Natural killer cell (primary cell): ENCODE measurements around the gene LYRM4. TPM values are rescaled to one million over a fixed set of nuclear protein-coding genes. Genes with fewer than 3 reads are reported as not detected.

Experiments
- ATAC-seq, 3 donors: fragments of 150-1000 bp in 2 of 3; fragments of 200-7000 bp in 1 of 3; cut with Tn5 transposase; 1 replicate in 1 of 3; 2 replicates in 2 of 3; pipeline ENCODE4 v1.10.0; 2021; ENCODE audit warnings: mild to moderate bottlenecking in 2 of 3, moderate library complexity in 2 of 3
- DNase-seq, 2 donors: peaks; one replicate each; pipeline versions ENCODE4 v3.0.0 to v3.0.0-alpha.2; 2013 to 2021; ENCODE audit warnings: mixed read lengths in 1 of 2
- H3K27ac ChIP-seq: one replicate; pipeline ENCODE4 v1.5.1; 2013; ENCODE audit warnings: mild to moderate bottlenecking, low read length
- H3K27me3 ChIP-seq: one replicate; pipeline ENCODE4 v1.6.1; 2013; ENCODE audit warnings: low read length; ENCODE audit not compliant: control insufficient read depth, insufficient read depth
- H3K36me3 ChIP-seq: one replicate; pipeline ENCODE4 v1.6.1; 2013; ENCODE audit warnings: low read length; ENCODE audit not compliant: control insufficient read depth, insufficient read depth
- H3K4me1 ChIP-seq: one replicate; pipeline ENCODE4 v1.6.1; 2013; ENCODE audit warnings: low read length; ENCODE audit not compliant: control insufficient read depth, insufficient read depth
- H3K4me3 ChIP-seq: one replicate; pipeline ENCODE4 v1.5.1; 2013; ENCODE audit warnings: low read length
- H3K9me3 ChIP-seq: one replicate; pipeline ENCODE4 v1.6.1; 2013; ENCODE audit warnings: low read length; ENCODE audit not compliant: control insufficient read depth, insufficient read depth
- H3K27ac Mint-ChIP-seq, 2 donors: one replicate each; pipeline ENCODE4 v1.8.0; 2022; ENCODE audit warnings: mild to moderate bottlenecking in 2 of 2, mixed read lengths in 2 of 2, moderate library complexity in 1 of 2
- H3K27me3 Mint-ChIP-seq, 2 donors: one replicate each; pipeline ENCODE4 v1.8.0; 2022; ENCODE audit warnings: low read depth in 2 of 2, mixed read lengths in 2 of 2
- H3K36me3 Mint-ChIP-seq: one replicate; pipeline ENCODE4 v1.8.0; 2022; ENCODE audit warnings: mixed read lengths
- H3K4me1 Mint-ChIP-seq, 2 donors: one replicate each; pipeline ENCODE4 v1.8.0; 2022; ENCODE audit warnings: mixed read lengths in 2 of 2
- H3K4me3 Mint-ChIP-seq: one replicate; pipeline ENCODE4 v1.8.0; 2022; ENCODE audit warnings: mild to moderate bottlenecking, moderate library complexity, mixed read lengths
- H3K9me3 Mint-ChIP-seq, 2 donors: one replicate each; pipeline ENCODE4 v1.8.0; 2022; ENCODE audit warnings: mixed read lengths in 2 of 2
- WGBS: methylation state at CpG from one replicate; pipeline ENCODE4 v1.1.7; 2013; ENCODE audit warnings: missing lambda C conversion rate; ENCODE audit not compliant: insufficient coverage; 5-methylcytosine and 5-hydroxymethylcytosine counted together
- intact Hi-C: fragments of 100-400 bp; cut with micrococcal nuclease; formaldehyde crosslinking; loops from one replicate; pipeline ENCODE4 v1.14.2; 2022
- total RNA-seq, 4 donors: library from RNA; stranded (reverse); fragments of 120-200 nt in 1 of 4; gene quantifications; one replicate each; pipeline versions ENCODE4 v1.2.3 to v1.2.4, GENCODE V29; 2013 to 2022
- TF ChIP-seq, protein P1 (sequence below): fragments of 200-600 bp; IDR thresholded peaks from one replicate; pipeline ENCODE4 v1.8.0; 2022; ENCODE audit warnings: antibody characterized with exemption

LYRM4 gene
- total RNA-seq, 3 donors from 2014 or later (not counting 1 experiment from before 2014, with no cell fraction given) = 9.1 to 11.4 (median 11.1) TPM

DNA sequence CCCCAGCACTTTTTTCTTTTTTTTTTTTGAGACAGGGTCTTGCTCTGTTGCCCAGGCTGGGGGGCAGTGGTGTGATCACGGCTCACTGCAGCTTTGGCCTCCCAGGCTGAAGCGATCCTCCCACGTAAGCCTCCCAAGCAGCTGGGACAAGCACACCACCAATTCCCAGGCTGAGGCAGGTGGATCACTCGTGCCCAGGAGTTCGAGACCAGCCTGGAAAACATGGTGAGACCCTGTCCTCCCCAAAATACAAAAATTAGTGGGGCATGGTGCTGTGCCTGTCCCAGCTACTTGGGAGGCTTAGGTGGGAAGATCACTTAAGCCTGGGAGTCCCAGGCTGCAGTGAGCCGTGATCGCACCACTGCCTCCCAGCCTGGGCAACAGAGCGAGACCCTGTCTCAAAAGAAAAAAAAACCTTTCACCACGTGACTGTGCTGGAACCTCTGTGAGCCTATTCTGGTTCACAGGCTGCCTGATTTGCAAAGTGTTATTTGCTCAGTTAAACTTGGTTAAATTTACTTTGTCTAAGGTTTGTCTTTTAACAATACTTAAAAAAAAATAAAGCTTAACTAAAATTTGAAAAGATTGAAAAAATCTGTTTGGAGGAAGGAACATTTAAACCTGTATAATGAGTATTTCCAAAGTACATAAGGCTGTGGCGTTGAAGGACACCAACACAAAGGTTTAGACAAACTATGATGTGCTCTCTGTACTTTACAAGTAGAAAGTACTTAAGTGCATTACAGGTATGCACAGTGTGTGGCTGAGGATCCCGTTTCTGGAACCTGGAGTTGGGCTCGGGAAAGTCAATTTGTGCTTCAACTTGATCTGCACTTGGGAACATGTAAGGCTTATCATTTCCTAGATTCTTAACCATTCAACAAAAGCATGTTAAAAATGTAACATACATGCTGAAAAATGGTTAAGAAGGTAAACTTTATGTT, 120.7 kb downstream of the LYRM4 start:
- no peaks in the 10 kb centered on the region for H3K9me3 ChIP-seq
- no peaks in the 10 kb centered on the region for H3K27me3 ChIP-seq
- Mint-ChIP-seq H3K4me1 (peaks cover 0 to 7% of the 10 kb centered on the region in 2 donors), H3K36me3 (no peaks in the 10 kb centered on the region), H3K9me3 (no peaks in the 10 kb centered on the region), H3K27ac (no peak overlapping the region), H3K27me3 (no peaks in the 10 kb centered on the region), H3K4me3 (no peak overlapping the region)
- H3K4me3 ChIP-seq = no peak overlapping the region
- DNase-seq = no peak
- no peak overlapping the region for H3K27ac ChIP-seq
- intact Hi-C loops = no loop called here
- TF ChIP-seq, protein P1, sequence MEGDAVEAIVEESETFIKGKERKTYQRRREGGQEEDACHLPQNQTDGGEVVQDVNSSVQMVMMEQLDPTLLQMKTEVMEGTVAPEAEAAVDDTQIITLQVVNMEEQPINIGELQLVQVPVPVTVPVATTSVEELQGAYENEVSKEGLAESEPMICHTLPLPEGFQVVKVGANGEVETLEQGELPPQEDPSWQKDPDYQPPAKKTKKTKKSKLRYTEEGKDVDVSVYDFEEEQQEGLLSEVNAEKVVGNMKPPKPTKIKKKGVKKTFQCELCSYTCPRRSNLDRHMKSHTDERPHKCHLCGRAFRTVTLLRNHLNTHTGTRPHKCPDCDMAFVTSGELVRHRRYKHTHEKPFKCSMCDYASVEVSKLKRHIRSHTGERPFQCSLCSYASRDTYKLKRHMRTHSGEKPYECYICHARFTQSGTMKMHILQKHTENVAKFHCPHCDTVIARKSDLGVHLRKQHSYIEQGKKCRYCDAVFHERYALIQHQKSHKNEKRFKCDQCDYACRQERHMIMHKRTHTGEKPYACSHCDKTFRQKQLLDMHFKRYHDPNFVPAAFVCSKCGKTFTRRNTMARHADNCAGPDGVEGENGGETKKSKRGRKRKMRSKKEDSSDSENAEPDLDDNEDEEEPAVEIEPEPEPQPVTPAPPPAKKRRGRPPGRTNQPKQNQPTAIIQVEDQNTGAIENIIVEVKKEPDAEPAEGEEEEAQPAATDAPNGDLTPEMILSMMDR = no peak
- ATAC-seq = no peak
- no peaks in the 10 kb centered on the region for H3K36me3 ChIP-seq
- 92% methylated on average over 11 of the region's 12 CpGs for WGBS
- no peaks in the 10 kb centered on the region for H3K4me1 ChIP-seq

DNA sequence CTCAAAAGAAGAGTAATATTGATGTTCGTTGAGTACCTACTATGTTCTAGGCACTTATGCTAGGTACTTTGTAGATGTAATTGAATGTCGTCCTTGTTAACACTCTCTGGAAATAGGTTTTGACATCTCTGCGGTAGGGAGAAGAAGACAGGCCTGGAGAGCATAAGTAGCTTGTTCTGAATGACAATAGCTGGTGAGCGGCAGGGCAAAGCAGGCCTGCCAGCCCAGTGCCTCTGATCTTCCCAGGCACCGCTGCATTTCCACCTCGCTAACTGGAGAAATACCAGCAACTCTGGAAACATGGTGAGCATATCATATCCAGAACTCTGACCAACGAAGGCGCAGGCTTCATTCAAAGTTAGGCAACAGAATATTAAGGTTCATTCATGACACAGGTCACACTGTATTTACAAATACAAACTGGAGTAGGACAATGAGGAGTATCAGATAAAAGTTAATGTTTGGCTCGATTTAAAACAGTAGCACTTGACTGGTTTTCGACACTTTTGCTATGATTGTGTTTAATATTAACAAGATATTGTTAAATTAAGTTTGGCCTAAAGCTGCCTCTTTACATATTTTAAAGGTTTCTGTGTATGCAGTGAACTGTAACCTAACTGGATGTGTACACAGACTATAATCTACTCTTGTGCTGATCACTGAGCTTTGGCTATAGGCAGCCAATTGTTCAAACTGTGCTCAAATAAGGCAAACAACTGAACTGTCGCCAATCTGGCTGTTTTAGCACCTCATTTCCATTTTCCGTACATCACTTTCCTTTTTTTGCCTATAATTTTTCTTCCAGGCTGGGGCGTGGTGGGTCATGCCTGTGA, 121.5 kb downstream of the LYRM4 start:
- 87% methylated on average over 13 of the region's 13 CpGs for WGBS
- H3K4me3 ChIP-seq = no peak overlapping the region
- H3K36me3 ChIP-seq = no peaks in the 10 kb centered on the region
- Mint-ChIP-seq H3K36me3 (no peaks in the 10 kb centered on the region), H3K9me3 (no peaks in the 10 kb centered on the region), H3K4me1 (peaks cover 0 to 7% of the 10 kb centered on the region in 2 donors), H3K4me3 (no peak overlapping the region), H3K27ac (no peak overlapping the region), H3K27me3 (no peaks in the 10 kb centered on the region)
- no peak overlapping the region for H3K27ac ChIP-seq
- no peaks in the 10 kb centered on the region for H3K4me1 ChIP-seq
- TF ChIP-seq, protein P1 = no peak
- H3K9me3 ChIP-seq = no peaks in the 10 kb centered on the region
- DNase-seq = no peak
- no peaks in the 10 kb centered on the region for H3K27me3 ChIP-seq
- intact Hi-C loops = no loop called here
- ATAC-seq = no peak

DNA sequence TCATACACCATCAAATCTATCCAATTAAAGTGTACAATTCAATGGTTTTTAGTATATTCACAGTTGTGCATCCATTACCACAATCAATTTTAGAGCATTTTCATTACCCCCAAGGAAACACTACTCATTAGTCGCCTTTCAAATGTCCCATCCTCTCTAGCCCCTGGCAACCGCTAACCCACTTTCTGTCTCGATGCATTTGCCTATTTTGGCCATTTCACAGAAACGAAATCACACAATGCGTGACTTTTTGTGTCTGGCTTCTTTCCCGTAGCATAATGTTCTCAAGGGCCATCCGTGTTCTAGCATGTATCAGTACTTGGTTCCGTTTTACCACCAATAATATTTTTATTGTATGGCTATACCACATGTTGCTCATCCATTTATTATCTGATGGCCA, 123.9 kb downstream of the LYRM4 start:
- H3K4me1 ChIP-seq = no peaks in the 10 kb centered on the region
- H3K4me3 ChIP-seq = no peak overlapping the region
- intact Hi-C loops = no loop called here
- no peaks in the 10 kb centered on the region for H3K9me3 Mint-ChIP-seq
- no peaks in the 10 kb centered on the region for H3K36me3 Mint-ChIP-seq
- TF ChIP-seq, protein P1 = no peak
- no peaks in the 10 kb centered on the region for H3K27me3 Mint-ChIP-seq
- no peak overlapping the region for H3K27ac Mint-ChIP-seq
- DNase-seq = no peak
- H3K27me3 ChIP-seq = no peaks in the 10 kb centered on the region
- peaks cover 0 to 7% of the 10 kb centered on the region in 2 donors for H3K4me1 Mint-ChIP-seq
- no peaks in the 10 kb centered on the region for H3K36me3 ChIP-seq
- WGBS = 95% methylated on average over 8 of the region's 8 CpGs
- H3K4me3 Mint-ChIP-seq = no peak overlapping the region
- H3K9me3 ChIP-seq = no peaks in the 10 kb centered on the region
- no peak overlapping the region for H3K27ac ChIP-seq
- no peak for ATAC-seq
